ENCODE results near the gene KLHL29.

DNA sequence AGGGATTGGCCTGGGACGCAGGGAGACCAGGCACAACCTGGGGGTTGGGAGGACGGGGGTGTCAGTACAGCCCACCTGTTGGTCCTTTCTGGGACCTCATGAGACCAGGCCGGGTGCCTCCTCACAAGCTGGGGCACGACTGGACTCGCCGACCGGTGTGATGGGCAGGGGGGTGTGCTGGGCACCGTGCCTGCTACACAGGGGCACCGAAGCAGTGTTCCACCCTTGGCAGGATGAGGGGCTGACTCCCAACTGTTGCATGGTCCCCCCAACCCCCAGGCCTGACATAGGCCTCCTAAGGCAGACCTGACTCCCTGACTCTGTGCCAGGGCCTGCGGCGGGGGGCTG is 285.2 kb downstream of the KLHL29 start:
- TF ChIP-seq, protein P1, sequence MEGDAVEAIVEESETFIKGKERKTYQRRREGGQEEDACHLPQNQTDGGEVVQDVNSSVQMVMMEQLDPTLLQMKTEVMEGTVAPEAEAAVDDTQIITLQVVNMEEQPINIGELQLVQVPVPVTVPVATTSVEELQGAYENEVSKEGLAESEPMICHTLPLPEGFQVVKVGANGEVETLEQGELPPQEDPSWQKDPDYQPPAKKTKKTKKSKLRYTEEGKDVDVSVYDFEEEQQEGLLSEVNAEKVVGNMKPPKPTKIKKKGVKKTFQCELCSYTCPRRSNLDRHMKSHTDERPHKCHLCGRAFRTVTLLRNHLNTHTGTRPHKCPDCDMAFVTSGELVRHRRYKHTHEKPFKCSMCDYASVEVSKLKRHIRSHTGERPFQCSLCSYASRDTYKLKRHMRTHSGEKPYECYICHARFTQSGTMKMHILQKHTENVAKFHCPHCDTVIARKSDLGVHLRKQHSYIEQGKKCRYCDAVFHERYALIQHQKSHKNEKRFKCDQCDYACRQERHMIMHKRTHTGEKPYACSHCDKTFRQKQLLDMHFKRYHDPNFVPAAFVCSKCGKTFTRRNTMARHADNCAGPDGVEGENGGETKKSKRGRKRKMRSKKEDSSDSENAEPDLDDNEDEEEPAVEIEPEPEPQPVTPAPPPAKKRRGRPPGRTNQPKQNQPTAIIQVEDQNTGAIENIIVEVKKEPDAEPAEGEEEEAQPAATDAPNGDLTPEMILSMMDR (IDR thresholded peaks at IDR 0.05; ENCODE audit: low read depth, low read length, missing input control) = no peak
- no peak for TF ChIP-seq RAD21 (IDR thresholded peaks at IDR 0.05)
- TF ChIP-seq YY1 (IDR thresholded peaks at IDR 0.05) = no peak
- TF ChIP-seq, protein P2, sequence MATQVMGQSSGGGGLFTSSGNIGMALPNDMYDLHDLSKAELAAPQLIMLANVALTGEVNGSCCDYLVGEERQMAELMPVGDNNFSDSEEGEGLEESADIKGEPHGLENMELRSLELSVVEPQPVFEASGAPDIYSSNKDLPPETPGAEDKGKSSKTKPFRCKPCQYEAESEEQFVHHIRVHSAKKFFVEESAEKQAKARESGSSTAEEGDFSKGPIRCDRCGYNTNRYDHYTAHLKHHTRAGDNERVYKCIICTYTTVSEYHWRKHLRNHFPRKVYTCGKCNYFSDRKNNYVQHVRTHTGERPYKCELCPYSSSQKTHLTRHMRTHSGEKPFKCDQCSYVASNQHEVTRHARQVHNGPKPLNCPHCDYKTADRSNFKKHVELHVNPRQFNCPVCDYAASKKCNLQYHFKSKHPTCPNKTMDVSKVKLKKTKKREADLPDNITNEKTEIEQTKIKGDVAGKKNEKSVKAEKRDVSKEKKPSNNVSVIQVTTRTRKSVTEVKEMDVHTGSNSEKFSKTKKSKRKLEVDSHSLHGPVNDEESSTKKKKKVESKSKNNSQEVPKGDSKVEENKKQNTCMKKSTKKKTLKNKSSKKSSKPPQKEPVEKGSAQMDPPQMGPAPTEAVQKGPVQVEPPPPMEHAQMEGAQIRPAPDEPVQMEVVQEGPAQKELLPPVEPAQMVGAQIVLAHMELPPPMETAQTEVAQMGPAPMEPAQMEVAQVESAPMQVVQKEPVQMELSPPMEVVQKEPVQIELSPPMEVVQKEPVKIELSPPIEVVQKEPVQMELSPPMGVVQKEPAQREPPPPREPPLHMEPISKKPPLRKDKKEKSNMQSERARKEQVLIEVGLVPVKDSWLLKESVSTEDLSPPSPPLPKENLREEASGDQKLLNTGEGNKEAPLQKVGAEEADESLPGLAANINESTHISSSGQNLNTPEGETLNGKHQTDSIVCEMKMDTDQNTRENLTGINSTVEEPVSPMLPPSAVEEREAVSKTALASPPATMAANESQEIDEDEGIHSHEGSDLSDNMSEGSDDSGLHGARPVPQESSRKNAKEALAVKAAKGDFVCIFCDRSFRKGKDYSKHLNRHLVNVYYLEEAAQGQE (IDR thresholded peaks at IDR 0.05) = no peak
- TF ChIP-seq JUND (IDR thresholded peaks at IDR 0.05) = no peak
- no peak for TF ChIP-seq EGR1 (IDR thresholded peaks at IDR 0.05; ENCODE audit: low read depth in 2 of 2)
- no peak for TF ChIP-seq MAX (IDR thresholded peaks at IDR 0.05)
- no peak for TF ChIP-seq SP1 (IDR thresholded peaks at IDR 0.05)
- no peak for TF ChIP-seq TAF1 (conservative IDR thresholded peaks at IDR 0.05)
- no peak for TF ChIP-seq HNF4A (conservative IDR thresholded peaks at IDR 0.05)
- TF ChIP-seq HNF4G (IDR thresholded peaks at IDR 0.05) = no peak
- no peak for TF ChIP-seq RXRA (IDR thresholded peaks at IDR 0.05)

Data from liver (tissue), 3 donors.